Neural progenitor cell (in vitro differentiated cells): ENCODE data around the gene TAP1. TPM values are rescaled to one million over a fixed set of nuclear protein-coding genes. Genes with fewer than 3 reads are reported as not detected.

Experiments used
- DNase-seq: peaks from one replicate; pipeline ENCODE4 v3.0.0-alpha.2; 2016; ENCODE audit warnings: low spot score
- H2AFZ ChIP-seq: fragments of 200-600 bp; sonication (generic); replicated peaks from 2 replicates; pipeline ENCODE4 v1.6.1; 2016; ENCODE audit warnings: antibody characterized with exemption
- H3F3A ChIP-seq: fragments of 200-600 bp; sonication (generic); 2 replicates; pipeline ENCODE4 v1.6.1; 2016; ENCODE audit warnings: antibody characterized with exemption, low read depth
- H3K27ac ChIP-seq: fragments of 200-600 bp; sonication (generic); 2 replicates; pipeline ENCODE4 v1.5.1; 2016; ENCODE audit warnings: mild to moderate bottlenecking
- H3K27me3 ChIP-seq: fragments of 200-600 bp; sonication (generic); 2 replicates; pipeline ENCODE4 v1.6.1; 2016; ENCODE audit warnings: mild to moderate bottlenecking, moderate library complexity
- H3K36me3 ChIP-seq: fragments of 200-600 bp; sonication (generic); 2 replicates; pipeline ENCODE4 v1.5.1; 2016
- H3K4me1 ChIP-seq: fragments of 200-600 bp; sonication (generic); 2 replicates; pipeline ENCODE4 v1.6.1; 2016; ENCODE audit warnings: mixed run types
- H3K4me2 ChIP-seq: fragments of 200-600 bp; sonication (generic); 2 replicates; pipeline ENCODE4 v1.6.1; 2016
- H3K4me3 ChIP-seq: fragments of 200-600 bp; sonication (generic); 2 replicates; pipeline ENCODE4 v1.5.1; 2016
- H3K79me2 ChIP-seq: fragments of 200-600 bp; sonication (generic); 2 replicates; pipeline ENCODE4 v1.6.1; 2016; ENCODE audit warnings: low read depth
- H3K9ac ChIP-seq: fragments of 200-600 bp; sonication (generic); 2 replicates; pipeline ENCODE4 v1.6.1; 2016
- H3K9me3 ChIP-seq: fragments of 200-600 bp; sonication (generic); 2 replicates; pipeline ENCODE4 v1.5.1; 2016; ENCODE audit warnings: low read depth
- H4K20me1 ChIP-seq: fragments of 200-600 bp; sonication (generic); 2 replicates; pipeline ENCODE4 v1.6.1; 2016; ENCODE audit warnings: low read depth
- H3K27ac Mint-ChIP-seq: 3 replicates; pipeline ENCODE4 v1.8.0; 2021; ENCODE audit warnings: mixed read lengths
- H3K27me3 Mint-ChIP-seq: 2 replicates; pipeline ENCODE4 v1.8.0; 2022; ENCODE audit warnings: low read depth, mild to moderate bottlenecking, inconsistent platforms, moderate library complexity, mixed read lengths; ENCODE audit not compliant: insufficient read depth
- H3K36me3 Mint-ChIP-seq: 3 replicates; pipeline ENCODE4 v1.8.0; 2021; ENCODE audit warnings: mixed read lengths
- H3K4me1 Mint-ChIP-seq: 3 replicates; pipeline ENCODE4 v1.8.0; 2021; ENCODE audit warnings: mixed read lengths
- H3K4me3 Mint-ChIP-seq: 3 replicates; pipeline ENCODE4 v1.8.0; 2021; ENCODE audit warnings: mild to moderate bottlenecking, moderate library complexity, mixed read lengths
- H3K9me3 Mint-ChIP-seq: 3 replicates; pipeline ENCODE4 v1.8.0; 2020; ENCODE audit warnings: mixed read lengths
- EZH2 ChIP-seq: fragments of 200-600 bp; sonication (generic); IDR thresholded peaks from 2 replicates; pipeline ENCODE4 v1.6.1; 2017; ENCODE audit warnings: antibody characterized with exemption, mild to moderate bottlenecking, moderate library complexity
- EZH2phosphoT487 ChIP-seq: fragments of 200-600 bp; sonication (generic); IDR thresholded peaks from 2 replicates; pipeline ENCODE4 v1.6.1; 2017; ENCODE audit warnings: antibody characterized with exemption
- total RNA-seq: library from RNA; depleted of rRNA; stranded (reverse); fragments of >200 nt; gene quantifications from 2 replicates; pipeline ENCODE4 v1.2.3, GENCODE V29; 2015; ENCODE audit warnings: low replicate concordance
- TF ChIP-seq, protein P1 (sequence below): fragments of 200-600 bp; sonication (generic); IDR thresholded peaks from 2 replicates; pipeline ENCODE4 v1.5.1; 2017; ENCODE audit warnings: antibody characterized with exemption, mild to moderate bottlenecking

TAP1 gene
- total RNA-seq, 1 donor from 2014 or later, result 6.5 TPM

DNA sequence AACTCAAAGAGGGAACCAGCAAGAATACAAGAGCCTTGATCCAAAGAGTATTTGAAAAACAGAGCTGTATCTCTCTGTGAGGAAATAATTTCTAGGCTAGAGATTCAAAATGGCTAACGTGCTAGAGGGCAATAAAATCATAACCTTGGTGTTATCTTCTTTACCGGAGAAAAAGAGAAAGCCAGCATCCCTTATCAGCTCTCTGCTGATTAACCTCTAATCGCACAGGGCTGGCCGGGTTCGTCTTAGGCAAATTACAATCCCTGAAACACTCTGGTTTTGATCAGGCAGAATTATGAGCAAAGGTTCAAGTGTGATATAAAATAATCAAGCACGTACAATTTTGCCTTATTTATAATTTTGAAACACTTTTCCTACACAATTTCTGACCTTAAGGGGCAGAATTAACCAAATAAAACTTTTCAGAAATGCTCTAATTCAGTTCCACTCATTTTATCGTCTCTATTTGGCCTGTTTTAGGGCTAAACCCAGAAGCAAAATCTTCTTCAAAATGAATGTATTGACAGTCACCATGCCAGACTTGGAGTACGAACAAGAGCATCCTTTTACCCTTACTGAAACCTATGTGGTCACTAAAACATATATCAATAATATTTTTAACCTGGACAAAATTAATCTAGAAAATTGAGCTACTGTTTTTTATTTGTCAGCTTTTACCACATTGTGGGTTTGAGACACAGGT, 14.2 kb upstream of the TAP1 start:
- Histone ChIP-seq H4K20me1 (no peaks in the 10 kb centered on the region), H3K79me2 (no peaks in the 10 kb centered on the region), H3F3A (no peaks in the 10 kb centered on the region), H3K27ac (no peak overlapping the region), H3K27me3 (peaks cover 60% of the 10 kb centered on the region), H3K9me3 (no peaks in the 10 kb centered on the region), H3K9ac (no peak overlapping the region), H3K36me3 (no peaks in the 10 kb centered on the region), H2AFZ (no peak overlapping the region), H3K4me2 (no peak overlapping the region), H3K4me3 (no peak overlapping the region), H3K4me1 (no peaks in the 10 kb centered on the region)
- no peak overlapping the region for H3K4me3 Mint-ChIP-seq
- H3K9me3 Mint-ChIP-seq, result peaks cover 5% of the 10 kb centered on the region
- H3K27me3 Mint-ChIP-seq, result peaks cover 14% of the 10 kb centered on the region
- no peak for DNase-seq
- no peaks in the 10 kb centered on the region for H3K36me3 Mint-ChIP-seq
- TF ChIP-seq EZH2 (no peak), EZH2phosphoT487 (no peak)
- TF ChIP-seq, protein P1, sequence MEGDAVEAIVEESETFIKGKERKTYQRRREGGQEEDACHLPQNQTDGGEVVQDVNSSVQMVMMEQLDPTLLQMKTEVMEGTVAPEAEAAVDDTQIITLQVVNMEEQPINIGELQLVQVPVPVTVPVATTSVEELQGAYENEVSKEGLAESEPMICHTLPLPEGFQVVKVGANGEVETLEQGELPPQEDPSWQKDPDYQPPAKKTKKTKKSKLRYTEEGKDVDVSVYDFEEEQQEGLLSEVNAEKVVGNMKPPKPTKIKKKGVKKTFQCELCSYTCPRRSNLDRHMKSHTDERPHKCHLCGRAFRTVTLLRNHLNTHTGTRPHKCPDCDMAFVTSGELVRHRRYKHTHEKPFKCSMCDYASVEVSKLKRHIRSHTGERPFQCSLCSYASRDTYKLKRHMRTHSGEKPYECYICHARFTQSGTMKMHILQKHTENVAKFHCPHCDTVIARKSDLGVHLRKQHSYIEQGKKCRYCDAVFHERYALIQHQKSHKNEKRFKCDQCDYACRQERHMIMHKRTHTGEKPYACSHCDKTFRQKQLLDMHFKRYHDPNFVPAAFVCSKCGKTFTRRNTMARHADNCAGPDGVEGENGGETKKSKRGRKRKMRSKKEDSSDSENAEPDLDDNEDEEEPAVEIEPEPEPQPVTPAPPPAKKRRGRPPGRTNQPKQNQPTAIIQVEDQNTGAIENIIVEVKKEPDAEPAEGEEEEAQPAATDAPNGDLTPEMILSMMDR, result no peak
- H3K27ac Mint-ChIP-seq, result no peak overlapping the region
- no peaks in the 10 kb centered on the region for H3K4me1 Mint-ChIP-seq

DNA sequence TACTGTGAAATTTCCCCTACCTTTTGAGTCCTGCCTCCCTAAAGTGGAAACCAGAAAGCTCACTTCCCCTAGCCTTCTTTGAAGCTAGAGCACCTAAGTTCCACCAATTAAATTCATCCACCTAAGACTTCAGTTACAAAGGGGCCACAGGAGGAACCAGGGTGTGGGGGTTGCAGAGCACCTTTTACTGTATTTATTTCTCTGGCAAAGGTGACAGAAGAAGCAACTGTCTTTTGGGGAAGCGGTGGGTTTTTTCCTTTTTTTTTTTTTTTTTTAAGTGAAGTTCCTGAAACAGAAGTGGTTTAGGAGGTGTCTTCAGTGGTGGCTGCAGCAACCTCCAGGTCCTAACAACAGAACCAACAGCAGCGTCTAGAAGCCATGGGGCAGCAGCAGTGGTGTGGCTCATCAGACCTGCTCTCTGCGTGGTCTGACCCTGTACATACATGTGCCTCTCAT, 13.5 kb upstream of the TAP1 start:
- no peaks in the 10 kb centered on the region for H3K79me2 ChIP-seq
- no peak overlapping the region for H3K4me3 ChIP-seq
- H3K27ac ChIP-seq, result no peak overlapping the region
- DNase-seq, result no peak
- peaks cover 60% of the 10 kb centered on the region for H3K27me3 ChIP-seq
- Mint-ChIP-seq H3K4me3 (no peak overlapping the region), H3K36me3 (no peaks in the 10 kb centered on the region), H3K9me3 (no peaks in the 10 kb centered on the region), H3K4me1 (no peaks in the 10 kb centered on the region), H3K27ac (no peak overlapping the region), H3K27me3 (peaks cover 14% of the 10 kb centered on the region)
- no peaks in the 10 kb centered on the region for H4K20me1 ChIP-seq
- H2AFZ ChIP-seq, result no peak overlapping the region
- H3K36me3 ChIP-seq, result no peaks in the 10 kb centered on the region
- H3K9ac ChIP-seq, result no peak overlapping the region
- H3F3A ChIP-seq, result no peaks in the 10 kb centered on the region
- no peak overlapping the region for H3K4me2 ChIP-seq
- H3K9me3 ChIP-seq, result no peaks in the 10 kb centered on the region
- TF ChIP-seq EZH2 (no peak), EZH2phosphoT487 (no peak)
- TF ChIP-seq, protein P1, result no peak
- no peaks in the 10 kb centered on the region for H3K4me1 ChIP-seq

DNA sequence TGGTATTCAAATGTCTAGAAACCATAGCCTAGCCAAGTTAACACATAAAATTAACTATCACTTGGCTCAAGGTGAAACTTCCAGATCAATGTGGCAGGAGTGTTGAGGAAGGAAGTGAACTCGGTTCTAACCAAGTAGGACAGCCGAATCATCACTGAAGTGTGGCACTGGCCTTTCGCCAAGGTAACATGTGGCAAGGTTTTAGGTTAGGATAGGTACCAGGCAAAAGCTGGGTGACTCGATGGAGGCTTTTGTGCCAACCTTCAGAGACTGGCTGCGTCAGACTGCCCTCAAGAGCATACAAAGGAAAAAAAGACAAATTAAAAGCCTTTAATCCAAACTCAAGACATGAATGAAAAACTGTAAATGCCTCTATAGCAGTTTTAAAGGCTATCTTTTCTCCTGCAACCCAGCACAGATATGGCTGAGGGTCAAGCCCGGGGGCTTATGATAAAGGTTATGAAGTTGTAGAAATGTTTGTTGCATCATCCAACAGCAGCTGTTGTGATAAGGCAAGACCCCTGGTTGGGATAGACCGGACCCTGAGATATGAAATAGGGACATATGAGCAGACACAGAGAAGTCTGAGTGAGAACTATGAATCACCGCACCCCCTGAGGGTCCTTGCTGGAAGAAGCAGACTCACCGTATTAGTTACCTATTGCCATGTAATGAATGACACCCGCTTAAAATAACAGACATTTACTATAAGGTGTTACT, 12.4 kb upstream of the TAP1 start:
- no peak for DNase-seq
- H3K27me3 Mint-ChIP-seq, result peaks cover 9% of the 10 kb centered on the region
- no peaks in the 10 kb centered on the region for H3K36me3 Mint-ChIP-seq

More for the DNA sequence above, 12.4 kb upstream of the TAP1 start:
- no peaks in the 10 kb centered on the region for H3K9me3 Mint-ChIP-seq
- Histone ChIP-seq H3K9ac (no peak overlapping the region), H2AFZ (no peak overlapping the region), H3K36me3 (no peaks in the 10 kb centered on the region), H4K20me1 (no peaks in the 10 kb centered on the region), H3K4me1 (peaks cover 2% of the 10 kb centered on the region), H3K4me2 (no peak overlapping the region), H3K27ac (no peak overlapping the region), H3K9me3 (no peaks in the 10 kb centered on the region), H3K4me3 (no peak overlapping the region), H3K79me2 (no peaks in the 10 kb centered on the region), H3F3A (no peaks in the 10 kb centered on the region), H3K27me3 (peaks cover 50% of the 10 kb centered on the region)
- no peak for TF ChIP-seq EZH2
- TF ChIP-seq, protein P1, result no peak
- no peak for TF ChIP-seq EZH2phosphoT487
- no peak overlapping the region for H3K27ac Mint-ChIP-seq
- H3K4me3 Mint-ChIP-seq, result no peak overlapping the region
- no peaks in the 10 kb centered on the region for H3K4me1 Mint-ChIP-seq
